SK-N-DZ (cell line): Measurements from ENCODE around the gene SCARF2.
A peak's percentile ranks its signal among the peaks of the same experiment; 100 is the strongest.
"Not testable (repeated sequence)": the region's sequence is repeated elsewhere in the genome, so short reads cannot be mapped to it uniquely, and the experiment has no call there.

ENCODE experiments used
- DNase-seq: peaks from one replicate; pipeline ENCODE4 v3.0.0-alpha.2; 2015; ENCODE audit warnings: low spot score

SCARF2 gene

DNA sequence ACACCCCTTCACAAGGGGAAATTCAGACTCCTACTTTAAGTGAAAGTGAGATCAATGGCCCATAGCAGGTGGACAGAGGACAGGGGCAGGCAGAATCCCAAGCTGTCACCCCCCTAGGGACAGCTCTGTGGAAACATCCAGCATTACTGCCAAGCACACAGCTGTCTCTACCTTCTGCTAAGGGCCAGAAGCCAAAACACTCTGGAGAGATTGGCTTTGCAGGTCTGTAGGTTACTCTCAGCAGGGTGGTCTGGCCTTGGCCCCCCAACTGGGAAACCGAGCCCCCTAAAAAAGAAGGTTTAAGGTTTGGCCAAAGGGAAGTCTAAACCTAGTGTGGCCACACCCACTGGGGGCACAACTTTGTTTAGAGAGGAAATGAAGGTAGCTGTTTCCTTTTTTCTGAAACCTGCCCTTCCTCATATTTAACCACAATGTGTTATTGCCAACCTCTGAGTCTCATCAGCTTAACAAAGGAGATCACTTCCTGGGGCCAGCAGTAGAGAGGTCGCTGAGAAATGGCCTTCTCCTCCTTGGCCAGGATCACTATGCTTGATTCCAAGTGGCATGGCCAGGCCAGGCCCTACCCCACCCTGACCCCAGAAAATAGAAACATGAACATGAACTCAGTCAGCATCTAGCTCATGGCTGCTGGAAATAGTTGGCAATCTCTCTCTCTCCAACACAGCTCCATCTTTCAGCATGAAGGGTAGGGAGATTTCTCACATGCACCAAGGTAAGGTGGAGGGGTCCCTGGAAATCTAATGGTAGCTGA lies 25.9 kb upstream of the SCARF2 start:
- DNase-seq = no peak

DNA sequence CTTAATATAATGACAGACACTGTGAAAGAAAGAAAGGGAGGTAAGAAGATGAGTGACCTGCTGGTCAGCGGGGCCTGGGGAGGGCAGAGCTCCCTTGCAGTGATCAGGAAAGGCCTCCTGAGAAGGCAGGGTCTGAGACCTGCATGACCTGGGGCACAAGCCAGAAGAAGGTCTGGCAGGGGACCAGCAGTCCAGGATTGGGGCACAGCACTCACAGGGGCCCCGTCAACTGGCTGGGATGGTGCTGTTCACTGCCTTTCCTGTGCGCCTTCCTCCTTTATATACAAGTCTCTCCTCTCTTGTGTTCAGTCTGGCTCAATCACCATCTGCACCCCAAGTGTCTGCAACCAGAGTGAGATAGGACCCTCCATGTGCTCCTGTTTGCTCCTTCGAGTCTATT lies 22.2 kb upstream of the SCARF2 start:
- no peak for DNase-seq

DNA sequence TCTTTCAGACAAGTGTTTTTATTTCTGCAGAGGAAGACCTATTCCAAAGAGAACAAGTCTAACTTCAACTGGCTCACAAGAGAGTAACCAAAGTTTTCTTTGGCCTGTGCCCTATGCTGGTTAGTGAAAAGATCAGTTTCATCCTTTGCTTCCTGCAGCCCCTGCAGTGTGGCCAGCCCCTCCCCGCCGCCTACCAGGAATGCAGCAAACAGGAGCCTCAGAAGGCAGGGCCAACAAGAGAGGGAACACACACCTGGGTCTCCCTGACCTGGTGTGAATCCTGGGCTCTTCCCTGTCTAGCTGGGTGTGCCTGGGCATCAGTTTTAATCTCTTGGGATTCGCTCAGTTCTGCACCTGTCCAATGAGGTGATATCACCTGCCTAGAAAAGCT lies 21.5 kb upstream of the SCARF2 start:
- no peak for DNase-seq

DNA sequence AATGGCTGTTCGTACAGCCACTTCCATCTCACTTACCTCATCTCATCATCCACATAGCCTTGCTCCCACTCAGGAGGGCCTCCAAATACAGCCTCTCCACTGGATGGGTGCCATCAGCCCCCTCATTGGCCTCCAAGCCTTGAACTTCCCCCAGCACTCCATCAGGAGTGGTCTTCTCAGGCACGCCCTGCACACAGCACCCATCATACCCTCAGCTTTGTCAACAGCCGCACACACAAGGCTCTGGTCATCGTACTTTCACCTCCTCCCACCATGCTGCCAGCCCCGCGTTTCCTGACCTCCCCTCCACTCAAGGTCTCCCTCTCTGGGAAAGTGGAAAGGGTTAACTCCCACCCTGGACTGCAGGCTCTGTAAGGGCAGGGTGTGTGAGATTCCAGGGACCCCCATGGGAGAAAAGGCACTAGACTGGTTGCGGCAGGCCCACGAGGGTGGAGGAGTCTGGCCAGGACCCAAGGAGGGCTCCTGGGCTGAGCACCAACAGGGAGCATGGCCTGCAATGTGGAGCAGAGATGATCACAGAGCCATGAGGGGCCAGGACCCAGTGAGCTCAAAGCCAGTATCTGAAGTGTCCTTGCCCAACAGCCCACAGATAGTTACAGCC lies 21.0 kb upstream of the SCARF2 start:
- no peak for DNase-seq

DNA sequence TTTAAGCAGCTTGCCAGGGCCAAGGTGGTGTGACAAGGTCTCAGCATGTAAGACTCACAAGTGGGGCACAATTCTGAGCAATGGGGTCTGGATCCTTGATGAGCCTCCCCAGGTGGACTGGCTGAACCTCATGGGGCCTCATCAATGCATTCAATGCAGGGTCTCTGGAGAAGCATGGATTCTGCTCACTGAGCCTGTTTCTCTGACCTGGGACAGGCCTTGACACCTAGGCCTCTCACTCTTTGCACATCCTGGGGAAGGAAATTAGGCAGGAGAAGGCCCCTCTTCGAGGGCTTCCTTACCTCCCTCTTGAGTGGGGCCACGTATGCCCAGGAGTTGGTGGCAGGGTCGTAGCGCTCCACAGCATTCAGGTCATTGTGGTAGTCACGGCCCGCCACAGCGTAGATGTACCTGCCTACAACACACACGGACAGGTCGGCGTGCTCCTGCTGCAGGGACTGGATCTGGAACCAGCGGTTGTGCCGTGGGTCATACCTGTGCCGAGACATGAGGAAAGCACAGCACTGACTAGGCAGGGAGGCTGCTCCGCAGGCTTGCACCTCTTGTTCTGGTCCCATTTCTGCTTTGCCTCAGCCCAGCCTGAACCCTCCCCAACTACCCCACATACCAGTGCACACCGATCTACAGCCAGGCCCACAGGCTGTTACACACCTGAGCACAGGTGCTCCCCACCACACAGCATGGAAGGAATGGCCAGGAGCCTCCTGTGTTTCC lies 20.0 kb upstream of the SCARF2 start:
- no peak for DNase-seq

DNA sequence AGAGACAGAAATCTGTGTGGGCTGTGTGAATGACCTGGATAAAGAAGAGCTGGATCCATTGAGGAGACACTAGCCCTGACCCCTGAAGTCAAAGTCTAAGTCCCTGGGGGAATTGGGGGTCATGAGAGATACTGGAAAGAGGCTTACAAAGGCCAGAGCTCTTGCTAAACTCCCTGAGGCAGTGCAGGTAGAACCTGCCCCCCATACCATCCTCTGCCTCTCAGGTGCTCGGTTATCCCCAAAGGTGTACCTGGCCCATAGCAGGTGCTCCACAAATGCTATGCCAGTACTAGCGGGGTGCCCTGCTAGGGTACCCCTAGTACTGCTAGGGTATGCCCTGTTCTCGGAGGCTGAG lies 19.1 kb upstream of the SCARF2 start:
- no peak for DNase-seq

DNA sequence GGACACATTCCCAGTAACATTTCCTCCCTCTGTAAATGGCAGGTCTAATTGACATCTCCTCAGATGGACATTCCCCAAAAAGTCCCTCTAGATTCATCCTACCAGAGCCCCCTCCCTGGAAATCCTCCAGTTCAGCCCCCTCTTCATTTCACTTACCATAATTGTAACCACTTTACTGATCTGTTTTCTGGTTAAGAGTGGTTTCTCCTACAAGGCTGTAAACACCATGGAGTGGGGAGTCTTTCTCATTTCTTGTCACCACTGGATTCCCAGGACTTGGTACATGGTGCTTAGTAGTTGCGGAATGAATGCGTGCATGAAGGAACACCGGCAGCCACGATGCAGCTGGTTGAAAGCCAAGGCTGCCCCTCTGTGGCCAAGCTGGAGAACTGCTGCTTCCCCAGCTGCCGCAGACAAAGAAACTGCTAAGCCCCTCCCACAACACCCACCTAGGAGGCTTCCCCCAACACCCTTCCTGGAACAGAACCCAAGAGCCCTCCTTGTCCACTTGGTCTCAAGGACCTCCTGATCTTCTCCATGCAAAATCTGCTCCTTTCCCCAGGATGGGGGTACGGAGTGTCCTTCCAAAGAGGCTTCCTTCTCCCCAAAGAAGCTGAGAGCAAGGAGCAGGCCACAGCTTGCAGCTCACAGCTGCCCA lies 18.6 kb upstream of the SCARF2 start:
- peak; percentile 86 for DNase-seq

DNA sequence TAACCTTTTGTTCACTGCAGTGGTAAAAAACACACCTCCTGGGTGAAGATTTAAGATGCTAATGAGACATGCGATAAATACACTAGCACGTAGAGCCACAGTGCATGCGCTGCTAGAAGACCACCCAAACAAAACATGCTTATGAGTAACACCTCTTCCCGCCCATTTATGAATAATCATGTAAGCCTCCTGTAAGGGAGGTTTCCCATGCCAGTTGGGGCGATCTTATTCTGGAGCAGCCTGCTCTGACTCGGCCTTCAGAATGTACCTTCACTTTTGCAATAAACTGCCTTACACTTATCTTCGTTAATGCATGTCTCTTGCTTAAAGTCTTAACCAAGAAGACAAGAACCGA lies 18.1 kb upstream of the SCARF2 start:
- no peak for DNase-seq

DNA sequence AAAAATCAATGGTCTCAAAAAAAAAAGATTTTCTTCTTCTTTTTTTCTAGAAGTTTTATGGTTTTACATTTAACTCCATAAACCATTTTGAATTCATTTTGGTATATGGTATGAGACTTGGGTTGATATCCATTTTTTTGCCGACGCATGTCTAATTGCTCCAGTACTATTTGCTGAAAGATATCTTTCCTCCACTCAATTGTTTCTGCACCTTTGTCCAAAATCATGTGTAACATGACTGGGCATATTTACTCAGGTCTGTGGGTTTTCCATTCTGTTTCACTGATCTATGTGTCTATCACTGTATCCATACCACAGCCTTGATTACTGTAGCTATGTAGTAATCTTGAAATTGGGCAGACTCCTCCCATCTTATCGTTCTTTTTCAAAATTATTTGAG lies 15.6 kb upstream of the SCARF2 start:
- no peak for DNase-seq

DNA sequence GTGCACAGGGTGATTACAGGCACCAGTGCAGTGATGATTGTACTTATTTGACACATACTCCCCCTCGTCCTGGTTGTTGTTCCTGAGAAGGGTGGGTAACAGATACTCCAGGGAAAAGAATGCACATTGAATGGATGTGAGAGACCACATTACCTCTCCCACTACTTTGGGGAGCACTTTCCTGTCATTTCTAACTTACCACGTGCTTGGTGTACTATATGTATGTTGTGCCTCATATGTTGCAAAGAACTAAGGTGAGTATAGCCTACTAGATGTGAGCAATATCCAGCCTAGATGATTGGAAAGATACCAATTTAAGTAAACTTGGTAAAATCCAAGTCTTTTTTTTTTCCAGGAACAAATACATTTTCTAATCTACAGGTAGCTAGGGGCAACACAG lies 14.3 kb upstream of the SCARF2 start:
- no peak for DNase-seq

DNA sequence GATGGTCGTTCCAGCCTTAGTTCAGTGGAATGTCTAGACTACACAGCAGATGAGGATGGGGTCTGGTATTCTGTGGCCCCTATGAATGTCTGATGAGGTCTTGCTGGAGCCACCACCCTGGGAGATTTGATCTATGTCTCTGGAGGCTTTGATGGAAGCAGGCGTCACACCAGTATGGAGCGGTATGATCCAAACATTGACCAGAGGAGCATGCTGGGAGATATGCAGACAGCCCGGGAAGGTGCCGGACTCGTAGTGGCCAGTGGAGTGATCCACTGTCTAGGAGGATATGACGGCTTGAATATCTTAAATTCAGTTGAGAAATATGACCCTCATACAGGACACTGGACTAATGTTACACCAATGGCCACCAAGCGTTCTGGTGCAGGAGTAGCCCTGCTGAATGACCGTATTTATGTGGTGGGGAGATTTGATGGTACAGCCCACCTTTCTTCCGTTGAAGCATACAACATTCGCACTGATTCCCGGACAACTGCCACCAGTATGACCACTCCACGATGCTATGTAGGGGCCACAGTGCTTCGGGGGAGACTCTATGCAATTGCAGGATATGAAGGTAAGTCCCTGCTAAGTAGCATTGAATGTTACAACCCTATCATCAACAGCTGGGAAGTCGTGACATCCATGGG lies 13.6 kb upstream of the SCARF2 start:
- not testable (repeated sequence) for DNase-seq

DNA sequence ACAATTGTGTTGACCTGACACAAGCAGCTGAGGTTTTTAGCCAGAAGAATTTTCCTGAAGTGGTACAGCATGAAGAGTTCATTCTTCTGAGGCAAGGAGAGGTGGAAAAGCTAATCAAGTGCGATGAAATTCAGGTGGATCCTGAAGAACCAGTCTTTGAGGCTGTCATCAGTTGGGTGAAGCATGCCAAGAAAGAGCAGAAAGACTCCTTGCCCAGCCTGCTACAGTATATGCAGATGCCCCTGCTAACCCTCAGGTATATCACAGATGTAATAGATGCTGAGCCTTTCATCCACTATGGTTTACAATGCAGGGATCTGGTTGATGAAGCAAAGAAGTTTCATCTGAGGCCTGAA lies 12.9 kb upstream of the SCARF2 start:
- DNase-seq = no peak

DNA sequence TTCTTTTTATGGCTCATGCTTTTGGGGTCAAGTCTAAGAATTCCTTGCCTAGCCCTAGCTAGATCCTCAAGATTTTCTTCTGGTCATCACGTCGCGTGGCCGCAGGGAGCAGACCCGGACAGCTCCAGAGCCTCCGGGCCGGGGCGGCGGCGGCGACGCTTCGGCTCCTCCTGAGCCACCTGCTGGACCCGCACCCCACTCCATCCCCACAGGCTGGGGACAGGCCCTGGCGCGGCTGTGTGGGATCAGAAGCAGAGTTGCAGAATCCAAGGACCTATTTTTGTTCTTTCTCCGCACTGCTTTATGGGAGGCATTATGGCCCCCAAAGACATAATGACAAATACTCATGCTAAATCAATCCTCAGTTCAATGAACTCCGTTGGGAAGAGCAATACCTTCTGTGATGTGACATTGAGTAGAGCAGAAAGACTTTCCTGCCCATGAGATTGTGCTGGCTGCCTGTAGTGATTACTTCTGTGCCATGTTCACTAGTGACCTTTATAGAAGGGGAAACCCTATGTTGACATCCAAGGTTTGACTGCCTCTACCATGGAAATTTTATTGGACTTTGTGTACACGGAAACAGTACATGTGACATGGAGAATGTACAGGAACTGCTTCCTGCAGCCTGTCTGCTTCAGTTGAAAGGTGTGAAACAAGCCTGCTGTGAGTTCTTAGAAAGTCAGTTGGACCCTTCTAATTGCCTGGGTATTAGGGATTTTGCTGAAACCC lies 12.4 kb upstream of the SCARF2 start:
- DNase-seq = no peak

DNA sequence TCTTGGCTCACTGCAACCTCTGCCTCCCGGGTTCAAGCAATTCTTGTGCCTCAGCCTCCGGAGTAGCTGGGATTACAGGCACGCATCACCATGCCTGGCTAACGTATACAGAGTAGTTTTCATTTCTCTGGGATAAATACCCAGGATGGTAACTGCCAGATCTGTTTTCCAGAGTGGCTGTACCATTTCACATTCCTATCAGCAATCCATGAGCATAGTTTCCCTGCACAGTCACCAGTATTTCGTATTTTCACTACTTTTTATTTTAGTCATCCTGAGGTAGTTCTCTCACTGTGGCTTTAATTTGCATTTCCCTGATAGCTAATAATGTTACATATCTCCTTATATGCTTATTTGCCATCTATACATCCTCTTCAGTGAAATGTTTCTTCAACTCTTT lies 11.0 kb upstream of the SCARF2 start:
- no peak for DNase-seq

DNA sequence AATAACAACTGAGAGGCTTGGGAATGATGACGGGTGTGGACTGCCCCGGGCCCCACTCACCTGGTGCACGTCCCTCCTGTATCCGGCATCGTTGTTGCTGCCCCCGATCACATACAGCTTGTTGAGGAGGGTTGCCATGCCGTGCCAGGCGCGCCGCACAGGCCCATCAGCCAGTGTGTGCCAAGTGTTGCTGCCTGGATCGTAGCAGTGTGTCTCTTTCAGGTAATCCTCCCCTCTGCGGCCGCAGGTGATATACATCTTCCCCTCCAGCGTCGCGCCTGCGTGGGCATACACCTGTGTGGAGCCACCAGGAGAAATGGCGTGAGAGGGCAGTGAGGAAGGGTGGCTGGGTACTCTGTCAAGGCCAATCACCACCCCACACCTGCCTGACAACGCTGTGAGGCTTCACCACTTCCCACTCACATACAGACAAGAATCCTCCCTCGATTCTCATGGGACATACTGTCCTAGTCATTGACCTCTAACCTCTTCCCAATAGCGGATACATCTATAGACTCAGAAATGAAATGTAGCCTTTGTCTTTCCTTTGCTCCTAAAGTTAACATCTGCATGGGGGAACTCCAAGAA lies 8.9 kb upstream of the SCARF2 start:
- no peak for DNase-seq

DNA sequence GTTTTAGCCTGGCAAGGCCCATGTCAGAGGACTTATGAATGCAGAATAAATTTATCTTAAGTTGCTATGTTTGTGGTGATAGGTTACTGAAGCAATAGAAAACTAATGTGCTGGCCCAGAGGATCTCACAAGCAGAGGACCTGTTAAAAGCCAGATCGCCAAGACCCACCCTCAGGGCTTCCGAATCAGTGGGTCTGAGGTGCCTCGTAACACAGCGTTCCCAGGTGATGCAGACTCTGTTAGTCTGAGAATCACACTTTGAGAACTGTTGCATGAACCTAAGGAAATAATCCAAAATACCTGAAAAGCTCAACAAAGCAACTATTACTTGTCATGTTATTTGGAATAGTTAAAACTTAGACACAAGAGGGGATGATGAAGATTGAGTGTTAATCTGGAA lies 6.7 kb upstream of the SCARF2 start:
- DNase-seq = no peak

DNA sequence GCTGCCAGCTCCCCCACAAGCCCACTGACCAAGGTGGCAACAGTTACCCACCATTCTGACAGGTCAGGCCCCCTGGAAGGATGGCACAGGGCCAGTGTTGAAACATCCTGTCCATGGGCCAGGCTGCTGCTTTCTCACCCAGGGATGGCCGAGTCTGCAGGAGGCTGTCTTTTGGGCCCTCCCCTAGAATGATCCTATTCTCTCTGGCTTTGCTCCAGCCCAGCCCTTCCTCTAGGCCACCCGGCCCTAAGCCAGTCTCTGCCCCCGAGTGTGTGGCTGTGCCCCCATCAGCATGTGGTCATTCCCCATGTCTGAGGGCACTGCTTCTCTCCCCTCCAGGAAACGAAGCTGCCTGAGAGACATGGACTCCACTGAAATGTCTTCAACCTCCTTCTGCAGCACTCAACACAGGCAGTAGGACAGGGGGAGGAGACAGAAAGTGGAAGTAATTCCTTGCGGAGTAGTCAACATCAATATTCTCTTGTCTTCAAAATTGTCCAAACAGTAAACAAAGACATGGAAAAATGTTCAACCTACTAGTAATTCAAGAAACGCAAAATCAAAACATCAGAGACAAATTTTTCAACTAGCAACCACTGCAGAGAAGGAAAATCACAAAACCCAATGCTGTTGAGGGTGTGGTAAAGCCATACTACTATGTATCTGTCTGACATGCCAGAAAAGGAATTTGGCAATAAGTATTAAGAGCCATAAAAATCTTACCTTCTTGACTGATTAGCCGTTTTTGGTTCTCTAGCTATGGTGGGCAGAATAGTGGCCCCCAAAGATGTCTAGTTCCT lies 5.1 kb upstream of the SCARF2 start:
- DNase-seq = no peak

DNA sequence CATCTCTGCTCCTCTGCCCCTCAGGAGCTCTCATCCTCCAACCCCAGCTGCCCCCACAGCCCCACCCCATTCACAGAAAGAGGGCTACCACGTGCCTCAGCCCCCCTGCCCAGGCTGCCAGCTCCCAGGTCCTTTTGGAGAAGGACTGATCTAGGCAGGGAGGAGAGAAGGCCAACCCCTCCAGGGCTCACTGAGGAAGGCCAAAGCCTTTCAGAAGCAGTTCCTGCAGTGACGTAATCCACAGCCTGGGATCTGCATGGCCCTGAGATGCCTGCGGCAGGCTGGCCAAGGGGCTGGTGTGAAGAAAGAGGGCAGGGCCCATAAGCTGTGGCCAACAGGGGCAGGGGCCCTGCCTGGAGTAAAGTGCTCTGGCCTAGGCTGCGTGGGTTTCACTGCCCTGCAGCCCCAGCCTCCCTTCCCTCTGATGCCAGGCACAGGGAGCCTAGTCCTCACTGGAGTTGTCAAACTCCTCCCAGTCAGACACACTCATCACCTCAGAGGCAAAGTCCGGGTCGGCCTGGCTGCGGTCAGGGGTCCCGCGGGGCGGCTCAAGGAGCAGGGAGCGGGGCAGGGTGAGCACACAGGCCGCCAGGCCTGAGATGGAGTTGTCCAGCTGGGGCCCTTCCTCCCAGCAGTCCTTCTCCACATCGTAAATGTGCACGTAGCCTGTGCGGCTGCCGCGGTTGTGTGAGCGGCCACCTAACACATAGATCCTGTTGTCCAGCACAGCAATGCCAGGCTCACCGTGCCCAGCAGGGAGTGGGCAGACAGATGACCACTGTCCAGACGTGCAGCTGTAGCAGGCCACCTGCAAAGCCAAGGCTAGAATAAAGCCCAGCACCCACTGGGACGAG lies 4.2 kb upstream of the SCARF2 start:
- DNase-seq = no peak
